Natural killer cell treated with Interleukin-12 subunit alpha and Interleukin-12 subunit beta and Interleukin-15 and Interleukin-18, amount 100 ng/mL, for 72 hours (primary cell): Measurements from ENCODE around the gene PLEKHB2. TPM values are rescaled to one million over a fixed set of nuclear protein-coding genes. Genes with fewer than 3 reads are reported as not detected.
"Not testable (repeated sequence)": the region's sequence is repeated elsewhere in the genome, so short reads cannot be mapped to it uniquely, and the experiment has no call there.

Experiments used
- ATAC-seq, 2 donors: fragments of 150-1000 bp; cut with Tn5 transposase in 1 of 2; sonication (Bioruptor Pico), chemical (Tn5 transposase) in 1 of 2; 2 replicates each; pipeline ENCODE4 v1.10.0; 2021
- DNase-seq: peaks from one replicate; pipeline ENCODE4 v3.0.0; 2022; ENCODE audit warnings: low spot score
- H3K27ac Mint-ChIP-seq, 2 donors: 1 replicate in 1 of 2; 2 replicates in 1 of 2; pipeline ENCODE4 v1.8.0; 2022; ENCODE audit warnings: mixed read lengths in 2 of 2, mild to moderate bottlenecking in 1 of 2, moderate library complexity in 1 of 2
- H3K27me3 Mint-ChIP-seq, 2 donors: 1 replicate in 1 of 2; 2 replicates in 1 of 2; pipeline ENCODE4 v1.8.0; 2022; ENCODE audit warnings: mixed read lengths in 2 of 2
- H3K36me3 Mint-ChIP-seq: one replicate; pipeline ENCODE4 v1.8.0; 2022; ENCODE audit warnings: mixed read lengths
- H3K4me1 Mint-ChIP-seq, 2 donors: 1 replicate in 1 of 2; 2 replicates in 1 of 2; pipeline ENCODE4 v1.8.0; 2022; ENCODE audit warnings: low read depth in 2 of 2, mixed read lengths in 2 of 2, mild to moderate bottlenecking in 1 of 2
- H3K4me3 Mint-ChIP-seq: one replicate; pipeline ENCODE4 v1.8.0; 2022; ENCODE audit warnings: mixed read lengths
- H3K9me3 Mint-ChIP-seq: 2 replicates; pipeline ENCODE4 v1.8.0; 2022; ENCODE audit warnings: mixed read lengths
- total RNA-seq, 2 donors: library from RNA; stranded (reverse); gene quantifications; one replicate each; pipeline ENCODE4 v1.2.3, GENCODE V29; 2022

PLEKHB2 gene, protein sequence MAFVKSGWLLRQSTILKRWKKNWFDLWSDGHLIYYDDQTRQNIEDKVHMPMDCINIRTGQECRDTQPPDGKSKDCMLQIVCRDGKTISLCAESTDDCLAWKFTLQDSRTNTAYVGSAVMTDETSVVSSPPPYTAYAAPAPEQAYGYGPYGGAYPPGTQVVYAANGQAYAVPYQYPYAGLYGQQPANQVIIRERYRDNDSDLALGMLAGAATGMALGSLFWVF
- total RNA-seq = 10 to 100 TPM; 58.9 to 61.8 TPM

DNA sequence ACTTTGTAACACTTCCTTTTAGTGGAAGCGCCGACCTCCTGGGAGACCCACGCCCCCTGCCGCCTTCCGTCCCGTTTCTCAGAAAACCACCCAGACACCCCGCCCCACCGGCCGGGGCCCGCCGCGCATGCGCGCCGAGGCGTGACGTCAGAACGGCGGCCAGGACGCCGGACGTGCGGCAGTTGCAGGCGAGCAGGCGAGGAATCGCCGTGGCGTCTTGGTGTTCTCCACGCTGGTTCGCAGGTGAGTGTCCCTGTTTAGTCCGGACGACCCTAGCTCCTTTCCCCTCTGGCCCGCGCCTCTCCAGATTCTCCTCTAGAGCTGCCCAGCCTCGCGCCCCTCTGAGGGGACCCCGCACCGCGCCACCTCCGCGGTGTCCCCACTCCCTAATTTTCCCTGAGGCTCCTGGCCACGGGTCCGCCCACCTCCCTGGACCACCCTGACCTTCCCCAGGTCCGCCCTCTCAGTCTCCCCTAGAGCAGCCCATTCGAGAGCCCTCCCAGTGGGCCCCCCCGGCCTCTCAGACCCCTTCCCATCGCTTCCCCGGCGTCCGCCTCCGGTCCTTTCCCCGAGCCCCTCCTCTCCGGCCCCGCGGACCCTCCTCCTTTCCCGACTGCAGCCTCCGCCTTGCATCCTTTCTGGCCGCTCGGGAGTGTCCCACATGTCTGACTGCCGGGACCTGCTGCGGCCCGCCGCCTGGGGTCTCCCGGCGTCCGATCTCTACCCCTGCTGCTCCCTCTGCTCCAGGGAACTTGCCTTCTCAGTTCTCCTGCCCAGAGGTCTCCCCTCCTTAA is at the start of gene PLEKHB2:
Gene PLEKHB2, plus strand, starts transcription at position 181 of the 794 bp plus-strand sequence. CDS start 15,606 bp downstream, outside the sequence.
- Mint-ChIP-seq H3K9me3 (no peaks in the 10 kb centered on the region), H3K27me3 (no peaks in the 10 kb centered on the region), H3K4me1 (peaks cover 28 to 35% of the 10 kb centered on the region in 2 donors), H3K27ac (peak within 1 kb of the TSS; percentile 92 to 93), H3K36me3 (peaks cover 7% of the 10 kb centered on the region), H3K4me3 (peak within 1 kb of the TSS; percentile 97)
- ATAC-seq = peak; percentile 90 to 95
- DNase-seq = peak; percentile 94

DNA sequence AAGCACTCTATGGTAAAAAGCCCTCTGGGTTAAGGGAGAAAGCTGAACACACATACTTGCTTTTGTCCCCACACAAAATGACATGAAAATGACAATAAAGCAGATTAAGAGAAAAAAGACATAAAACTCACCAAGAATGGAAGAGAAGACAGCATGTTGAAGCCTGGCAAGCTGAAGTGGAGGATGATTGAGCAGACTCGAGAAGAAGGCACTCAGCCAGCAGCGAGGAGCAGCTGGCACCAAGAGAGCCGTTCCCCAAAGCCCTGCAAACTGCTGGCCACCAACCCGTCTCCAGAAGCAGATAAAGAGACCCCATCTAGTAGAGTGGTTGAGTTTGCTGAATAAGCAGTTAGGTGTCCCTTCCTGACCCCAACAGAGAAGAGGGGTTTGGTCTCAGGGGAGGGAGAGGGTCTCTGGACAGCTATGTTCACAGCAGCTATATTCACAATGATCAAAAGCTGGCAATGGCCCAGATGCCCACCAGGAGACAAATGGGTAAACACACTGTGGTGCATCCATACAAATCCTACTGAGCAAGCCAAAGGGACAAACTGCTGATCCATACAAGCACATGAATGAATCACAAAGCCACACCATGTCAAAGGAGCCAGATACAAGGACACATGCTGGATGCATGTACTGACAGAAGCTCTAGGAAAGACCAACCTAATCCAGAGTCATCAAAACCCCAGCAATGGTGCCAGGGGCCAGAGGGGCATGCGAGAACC is 48.8 kb upstream of the PLEKHB2 start:
- no peak for ATAC-seq
- Mint-ChIP-seq H3K27me3 (no peaks in the 10 kb centered on the region), H3K9me3 (no peaks in the 10 kb centered on the region), H3K36me3 (peaks cover 20% of the 10 kb centered on the region), H3K4me1 (peaks cover 17 to 30% of the 10 kb centered on the region in 2 donors), H3K27ac (no peak overlapping the region), H3K4me3 (no peak overlapping the region)
- no peak for DNase-seq

DNA sequence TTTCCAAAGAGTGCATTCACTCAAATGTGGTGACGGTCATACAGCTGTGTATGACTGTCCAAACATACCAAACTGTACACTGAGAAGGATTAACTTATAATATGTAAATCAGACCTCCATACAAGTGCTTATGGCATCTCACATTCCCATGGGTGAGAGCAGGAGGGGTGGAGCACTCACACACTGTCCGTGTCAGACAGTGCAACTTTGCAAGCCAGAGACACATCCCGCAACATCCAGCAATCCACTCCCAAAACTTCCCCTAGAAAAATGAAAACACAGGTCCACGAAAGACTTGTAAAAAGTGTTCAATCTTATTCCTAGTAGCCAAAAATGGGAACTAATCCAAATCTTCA is 48.2 kb upstream of the PLEKHB2 start:
- no peak overlapping the region for H3K4me3 Mint-ChIP-seq
- H3K36me3 Mint-ChIP-seq = peaks cover 15% of the 10 kb centered on the region
- H3K9me3 Mint-ChIP-seq = no peaks in the 10 kb centered on the region
- ATAC-seq = no peak
- no peak for DNase-seq
- peaks cover 15 to 32% of the 10 kb centered on the region in 2 donors for H3K4me1 Mint-ChIP-seq
- peak overlapping the region in 1 of 2 donors; percentile 56 for H3K27ac Mint-ChIP-seq
- H3K27me3 Mint-ChIP-seq = no peaks in the 10 kb centered on the region

DNA sequence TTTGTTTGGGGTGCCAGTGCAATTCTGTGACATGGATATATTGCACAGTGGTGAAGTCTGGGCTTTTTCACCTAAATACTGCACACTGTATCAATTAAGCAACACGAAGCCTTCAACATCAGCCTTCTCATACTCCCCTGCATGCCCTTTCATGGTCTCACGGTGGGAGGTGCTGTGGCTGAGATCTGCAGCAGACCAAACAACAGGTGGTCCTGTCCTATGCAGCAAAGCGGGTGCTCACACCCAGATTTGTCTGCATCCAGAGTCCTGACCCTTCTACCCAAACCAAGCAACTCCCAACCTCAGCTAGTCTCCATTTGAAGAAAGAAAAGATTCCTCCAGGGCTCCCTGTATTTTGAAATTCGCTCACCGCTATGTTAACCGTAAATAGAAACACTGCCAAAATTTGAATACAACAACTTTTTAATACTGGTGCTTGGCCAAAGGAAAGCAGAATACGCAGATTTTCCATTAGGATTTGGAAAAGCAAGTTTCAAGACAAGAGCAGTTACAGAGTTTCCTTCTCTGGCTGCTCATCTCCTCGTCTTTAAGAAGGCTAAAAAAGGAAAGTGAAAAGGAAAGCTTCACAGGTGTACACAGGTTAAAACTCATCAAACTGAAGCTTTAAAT is 46.8 kb upstream of the PLEKHB2 start:
- Mint-ChIP-seq H3K4me1 (peaks cover 22 to 33% of the 10 kb centered on the region in 2 donors), H3K27ac (peak overlapping the region in 1 of 2 donors; percentile 25), H3K9me3 (no peaks in the 10 kb centered on the region), H3K4me3 (no peak overlapping the region), H3K36me3 (peaks cover 6% of the 10 kb centered on the region), H3K27me3 (no peaks in the 10 kb centered on the region)
- DNase-seq = no peak
- ATAC-seq = no peak

DNA sequence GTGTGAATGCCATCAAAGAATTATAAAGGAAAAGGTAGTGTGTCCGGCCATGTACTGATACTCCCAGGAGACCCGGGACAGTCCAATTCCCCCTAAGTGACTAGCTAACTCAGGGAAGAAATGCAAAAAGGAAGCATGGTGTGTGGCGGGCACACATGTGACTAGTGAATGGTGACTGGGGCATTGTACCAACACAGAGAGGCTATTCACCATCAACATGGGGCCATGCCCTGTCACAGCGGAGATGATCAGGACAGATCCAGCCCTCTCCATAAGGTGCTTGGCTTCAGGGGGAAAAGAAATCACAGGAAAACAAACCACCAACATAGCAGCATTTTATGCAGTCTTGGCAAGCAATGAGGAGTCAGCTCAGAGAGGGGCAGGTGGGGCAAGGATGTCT is 46.2 kb upstream of the PLEKHB2 start:
- Mint-ChIP-seq H3K4me1 (peaks cover 22 to 35% of the 10 kb centered on the region in 2 donors), H3K9me3 (no peaks in the 10 kb centered on the region), H3K27me3 (no peaks in the 10 kb centered on the region), H3K36me3 (peaks cover 5% of the 10 kb centered on the region), H3K4me3 (no peak overlapping the region), H3K27ac (peak overlapping the region in 1 of 2 donors; percentile 25)
- no peak for ATAC-seq
- no peak for DNase-seq

DNA sequence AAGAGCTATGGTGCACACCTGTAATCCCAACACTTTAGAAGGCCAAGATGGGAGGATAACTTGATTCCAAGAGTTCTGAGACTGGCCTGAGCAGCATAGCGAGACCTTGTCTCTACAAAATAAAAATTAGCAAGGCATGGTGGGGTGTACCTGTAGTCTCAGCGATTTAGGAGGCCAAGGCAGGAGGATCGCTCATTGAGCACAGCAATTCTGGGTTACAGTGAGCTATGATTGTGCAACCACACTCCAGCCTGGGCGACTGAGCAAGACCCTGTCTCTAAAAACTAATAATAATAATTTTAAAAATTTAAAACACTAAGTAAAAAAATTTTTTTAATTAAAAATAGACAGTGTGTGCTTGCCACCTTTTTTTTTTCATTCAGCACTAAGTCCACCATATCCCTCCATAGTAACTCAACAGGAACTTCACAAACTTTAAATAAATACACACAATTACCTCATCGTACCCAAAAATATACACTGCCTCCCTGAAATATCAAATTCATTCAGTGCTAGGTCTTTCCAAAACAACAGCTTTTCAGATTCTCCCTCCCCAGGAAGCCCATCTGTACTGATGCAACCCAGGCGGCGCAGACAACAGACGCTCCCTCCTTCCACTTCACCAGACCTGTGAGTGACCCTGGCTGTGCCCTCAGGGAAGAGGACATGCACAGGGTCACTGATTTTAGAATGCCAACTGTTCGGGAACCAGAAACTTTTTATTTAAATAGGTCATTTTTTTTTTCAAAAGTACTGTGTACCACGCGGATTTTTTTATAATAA is 41.4 kb upstream of the PLEKHB2 start:
- Mint-ChIP-seq H3K4me1 (peaks cover 32 to 43% of the 10 kb centered on the region in 2 donors), H3K27me3 (no peaks in the 10 kb centered on the region), H3K36me3 (peaks cover 17% of the 10 kb centered on the region), H3K4me3 (no peak overlapping the region), H3K9me3 (no peaks in the 10 kb centered on the region), H3K27ac (no peak overlapping the region)
- DNase-seq = no peak
- no peak for ATAC-seq

DNA sequence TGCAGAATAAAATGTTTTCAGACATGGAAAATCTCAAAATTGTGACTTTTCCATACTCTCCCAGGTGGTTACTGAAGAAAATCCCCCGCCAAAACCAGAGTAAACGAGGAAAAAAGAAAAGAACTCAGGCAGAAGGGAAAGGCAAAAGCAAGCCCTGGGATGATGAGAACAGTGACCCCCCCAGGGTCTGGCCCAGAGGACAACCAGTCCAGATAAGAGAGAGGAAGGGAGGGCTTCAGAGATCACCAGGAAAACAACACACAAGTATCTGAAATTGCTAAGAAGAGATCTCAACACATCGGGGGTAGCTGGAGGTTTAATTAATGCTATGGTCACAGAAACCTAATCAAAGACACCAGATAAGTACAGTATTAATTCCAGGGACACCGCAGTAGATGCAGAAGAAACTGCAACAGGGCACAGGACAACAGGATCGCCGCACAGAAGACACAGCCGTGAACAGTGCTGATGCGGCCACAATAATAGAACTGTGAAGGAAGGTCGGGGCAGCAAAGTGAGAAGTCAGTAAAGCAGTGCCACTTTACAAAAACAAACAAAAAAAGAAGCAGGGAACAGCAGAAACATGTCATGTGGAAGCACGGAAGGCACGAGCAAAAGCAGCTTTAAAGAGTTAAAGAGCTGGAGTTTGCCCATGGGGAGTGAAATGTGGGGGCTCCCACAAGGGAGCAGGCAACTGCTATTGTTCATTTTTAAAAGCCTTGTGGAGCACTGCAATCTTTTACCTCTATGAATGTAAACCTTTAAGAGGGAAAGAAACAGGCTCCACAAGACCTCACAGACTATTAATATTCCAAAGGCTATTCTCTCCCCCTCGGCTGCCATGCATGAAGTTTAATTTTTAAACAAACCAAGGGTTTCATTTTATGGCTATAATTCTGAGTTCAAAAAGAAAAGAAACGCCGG is 40.3 kb upstream of the PLEKHB2 start:
- Mint-ChIP-seq H3K9me3 (no peaks in the 10 kb centered on the region), H3K27ac (no peak overlapping the region), H3K4me1 (peaks cover 32 to 40% of the 10 kb centered on the region in 2 donors), H3K36me3 (peaks cover 17% of the 10 kb centered on the region), H3K27me3 (no peaks in the 10 kb centered on the region), H3K4me3 (no peak overlapping the region)
- DNase-seq (no peak), ATAC-seq (no peak)

DNA sequence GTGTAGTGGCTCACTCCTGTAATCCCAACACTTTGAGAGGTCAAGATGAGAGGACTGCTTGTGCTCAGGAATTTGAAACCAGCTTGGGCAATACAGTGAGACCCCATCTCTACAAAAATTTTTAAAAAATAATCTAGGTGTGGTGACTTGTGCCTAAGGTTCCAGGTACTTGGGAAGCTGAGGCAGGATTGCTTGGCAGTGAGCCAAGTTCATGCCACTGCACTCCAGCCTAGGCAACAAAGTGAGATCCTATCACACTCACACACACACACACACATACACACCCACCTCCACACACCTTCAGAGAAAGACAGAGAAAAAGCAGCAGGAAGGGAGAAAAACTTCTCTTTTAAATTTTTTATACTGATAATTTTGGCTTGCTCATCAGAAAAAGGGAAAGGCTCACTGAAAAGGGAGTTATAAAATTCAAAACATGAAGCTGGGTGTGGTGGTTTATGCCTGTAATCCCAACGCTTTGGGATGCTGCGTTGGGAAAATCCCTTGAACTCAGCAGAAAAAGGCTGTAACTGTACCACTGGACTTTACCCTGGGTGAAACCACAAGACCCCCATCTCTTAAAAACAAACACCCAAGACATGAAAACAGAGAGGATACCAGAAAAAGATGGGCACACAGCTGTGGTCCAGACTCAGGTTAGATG is 37.5 kb upstream of the PLEKHB2 start:
- DNase-seq (no peak), ATAC-seq (no peak)
- Mint-ChIP-seq H3K27me3 (no peaks in the 10 kb centered on the region), H3K9me3 (no peaks in the 10 kb centered on the region), H3K4me3 (no peak overlapping the region), H3K4me1 (peaks cover 19 to 28% of the 10 kb centered on the region in 2 donors), H3K27ac (no peak overlapping the region), H3K36me3 (peaks cover 25% of the 10 kb centered on the region)

DNA sequence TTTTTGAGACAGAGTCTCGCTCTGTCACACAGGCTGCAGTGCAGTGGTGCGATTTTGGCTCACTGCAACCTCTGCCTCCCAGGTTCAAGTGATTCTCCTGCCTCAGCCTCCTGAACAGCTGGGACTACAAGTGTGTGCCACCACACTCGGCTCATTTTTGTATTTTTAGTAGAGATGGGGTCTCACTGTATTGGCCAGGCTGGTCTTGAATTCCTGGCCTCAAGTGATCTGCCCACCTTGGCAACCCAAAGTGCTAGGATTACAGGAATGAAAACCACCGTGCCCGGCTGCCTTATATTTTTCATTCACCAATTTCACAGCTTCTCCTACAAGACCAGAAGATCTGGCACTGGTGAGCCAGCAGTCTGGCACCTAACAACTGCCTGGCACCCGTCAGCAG is 37.0 kb upstream of the PLEKHB2 start:
- not testable (repeated sequence) for H3K4me3 Mint-ChIP-seq, H3K27ac Mint-ChIP-seq, H3K27me3 Mint-ChIP-seq, ATAC-seq, DNase-seq, H3K9me3 Mint-ChIP-seq
- peaks cover 17 to 26% of the 10 kb centered on the region in 2 donors for H3K4me1 Mint-ChIP-seq
- H3K36me3 Mint-ChIP-seq = peaks cover 25% of the 10 kb centered on the region

DNA sequence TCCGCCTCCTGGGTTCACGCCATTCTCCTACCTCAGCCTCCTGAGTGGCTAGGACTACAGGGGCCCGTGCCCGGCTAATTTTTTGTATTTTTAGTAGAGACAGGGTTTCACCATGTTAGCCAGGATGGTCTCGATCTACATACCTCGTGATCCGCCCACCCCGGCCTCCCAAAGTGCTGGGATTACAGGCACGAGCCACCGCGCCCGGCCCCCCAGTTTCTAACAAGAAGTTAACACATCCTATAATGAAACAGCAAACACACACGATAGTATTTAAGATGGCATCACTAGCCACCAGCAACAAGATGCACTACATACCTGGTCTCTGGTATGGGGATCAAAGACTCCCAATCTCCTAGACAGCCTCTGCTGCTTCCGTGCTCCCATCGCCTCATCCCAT is 29.6 kb upstream of the PLEKHB2 start:
- Mint-ChIP-seq H3K36me3 (peaks cover 22% of the 10 kb centered on the region), H3K4me1 (peaks cover 23 to 37% of the 10 kb centered on the region in 2 donors)
- ATAC-seq, H3K27ac Mint-ChIP-seq, DNase-seq, H3K27me3 Mint-ChIP-seq, H3K4me3 Mint-ChIP-seq, H3K9me3 Mint-ChIP-seq: not testable (repeated sequence)

DNA sequence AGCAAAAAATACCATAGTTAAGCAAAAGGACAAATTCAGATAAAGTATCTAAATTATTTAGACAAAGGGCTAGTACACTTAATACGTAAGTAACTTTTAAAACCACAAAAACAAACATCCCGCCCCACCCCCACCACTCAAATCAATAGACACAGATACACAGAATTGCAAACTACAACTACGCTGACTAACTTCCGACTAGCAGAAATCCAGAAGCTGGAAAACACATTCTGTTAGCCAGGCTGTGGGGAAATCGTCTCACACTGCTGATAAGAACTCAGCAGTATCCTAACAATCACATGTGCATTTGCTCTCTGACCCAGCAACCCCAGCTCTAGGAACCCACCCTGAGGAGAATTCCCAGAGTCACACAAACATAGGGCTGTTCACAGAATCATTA is 28.4 kb upstream of the PLEKHB2 start:
- H3K4me3 Mint-ChIP-seq = no peak overlapping the region
- ATAC-seq (no peak), DNase-seq (no peak)
- H3K36me3 Mint-ChIP-seq = peaks cover 27% of the 10 kb centered on the region
- H3K27me3 Mint-ChIP-seq = no peaks in the 10 kb centered on the region
- no peaks in the 10 kb centered on the region for H3K9me3 Mint-ChIP-seq
- H3K4me1 Mint-ChIP-seq = peaks cover 30 to 44% of the 10 kb centered on the region in 2 donors
- no peak overlapping the region for H3K27ac Mint-ChIP-seq
